Measurements from ENCODE around the gene TXK. TPM values are rescaled to one million over a fixed set of nuclear protein-coding genes. Genes with fewer than 3 reads are reported as not detected.
A peak's percentile ranks its signal among the peaks of the same experiment; 100 is the strongest.

TXK gene
- polyA plus RNA-seq, 3 donors: 2.2 to 4.2 (median 4.1) TPM

DNA sequence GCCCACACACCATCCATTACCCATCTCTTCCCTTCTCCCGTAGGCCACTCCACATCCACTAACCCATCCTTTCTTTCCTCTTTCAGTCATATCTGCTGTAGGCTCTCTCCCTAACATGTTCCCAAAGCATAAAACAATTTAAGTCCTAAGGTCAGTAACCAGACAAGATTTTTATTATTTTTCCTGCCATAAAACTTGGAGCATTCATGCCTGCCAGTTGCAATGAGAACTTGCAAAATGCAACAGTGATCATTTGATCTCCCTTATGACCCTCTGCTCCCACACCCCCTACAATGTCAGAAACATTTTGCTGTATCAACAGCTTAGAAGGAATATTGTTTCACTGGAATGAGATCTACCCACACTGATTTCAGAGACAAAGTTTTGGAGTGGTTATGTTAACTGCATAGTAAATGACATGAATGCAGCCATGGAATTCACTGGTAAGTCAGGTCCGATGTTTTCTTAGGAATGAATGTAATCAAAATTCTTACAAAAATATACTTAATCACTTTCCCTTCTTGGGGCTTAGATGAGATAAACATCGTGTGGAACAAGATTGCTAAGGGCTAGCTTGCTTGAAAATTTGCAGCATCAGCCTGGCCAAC, 111.8 kb downstream of the TXK start:
- DNase-seq: no peak

DNA sequence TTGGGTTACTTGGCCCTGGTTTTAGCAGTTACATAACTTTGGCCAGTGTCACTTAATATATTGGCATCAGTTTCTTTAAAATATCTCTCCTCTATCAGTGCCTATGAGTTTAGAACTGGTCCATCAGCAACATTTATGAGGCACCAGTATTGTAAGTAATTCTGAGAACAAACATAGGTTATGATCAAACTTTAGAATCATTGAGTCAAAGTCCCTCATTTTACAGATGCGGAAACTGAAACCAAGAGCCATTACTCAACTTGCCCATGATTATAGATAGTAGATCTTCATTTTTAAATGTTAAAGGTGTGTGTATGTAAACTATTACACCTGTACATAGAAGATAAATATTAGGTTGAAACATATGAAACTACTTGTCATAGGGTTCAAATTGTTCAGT, 113.0 kb downstream of the TXK start:
- no peak for DNase-seq

DNA sequence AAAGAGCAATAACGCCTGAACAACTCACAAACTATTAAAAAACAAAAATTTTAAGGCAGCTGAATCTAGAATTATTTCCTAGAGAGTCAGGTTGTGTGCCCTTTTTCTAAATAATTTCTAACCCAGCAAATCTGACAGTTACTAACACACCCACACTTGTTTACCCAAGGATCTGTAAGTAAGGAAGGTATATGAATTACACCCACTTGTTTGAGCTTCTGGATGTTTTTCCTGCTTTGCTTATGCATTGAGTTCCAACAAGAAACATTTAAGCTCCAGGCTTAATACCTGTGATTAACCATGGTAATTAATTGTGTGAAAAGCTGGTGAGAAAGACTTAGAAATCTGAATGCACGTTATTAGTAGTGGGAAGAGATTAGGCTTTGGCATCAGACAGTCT, 115.9 kb downstream of the TXK start:
- no peak for DNase-seq

DNA sequence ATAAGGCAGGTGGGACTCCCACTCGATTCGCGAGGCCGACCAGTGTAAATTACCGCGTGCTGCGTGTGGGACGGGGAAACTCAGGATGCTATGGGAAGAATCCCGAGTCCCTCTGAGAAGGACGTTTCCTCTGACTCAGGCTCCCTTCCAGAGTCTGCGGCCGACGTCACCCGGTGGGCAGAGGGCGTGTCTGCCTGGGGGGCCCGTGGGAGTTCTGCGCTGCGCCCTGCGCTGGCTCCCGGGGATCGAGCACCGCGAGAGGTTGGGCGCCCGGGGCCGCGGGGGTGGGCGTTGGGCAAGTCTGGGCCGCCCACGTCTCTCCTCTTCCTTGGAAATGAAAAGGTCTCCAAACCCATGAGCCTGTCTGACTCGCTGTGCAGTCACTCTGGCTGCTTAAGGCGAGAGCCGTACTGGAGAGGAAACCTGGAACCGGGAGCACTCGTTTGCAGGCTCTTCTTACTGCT, 116.9 kb downstream of the TXK start:
- peak; percentile 50 for DNase-seq

Other genes starting within 250 kb of the TXK start
- 10 to 100 TPM; 23.9 to 27.6 (median 25.9) TPM for gene NFXL1, start 219.7 kb downstream of the TXK start, polyA plus RNA-seq (ENCODE audit: insufficient read length in 3 of 3)
- gene CNGA1, start 117.6 kb downstream of the TXK start, polyA plus RNA-seq (ENCODE audit: insufficient read length in 3 of 3): 1 to 10 TPM; 3.3 to 5.9 (median 4.7) TPM
- gene NIPAL1, start 117.5 kb downstream of the TXK start, polyA plus RNA-seq (ENCODE audit: insufficient read length in 3 of 3): 10 to 100 TPM in 2 of 3 donors, 1 to 10 TPM in 1; 9.7 to 13.7 (median 10.5) TPM
- 1 to 10 TPM; 3.3 to 4.8 (median 4.3) TPM for gene TEC, start 135.6 kb upstream of the TXK start, polyA plus RNA-seq (ENCODE audit: insufficient read length in 3 of 3)
- gene SLAIN2, start 207.3 kb upstream of the TXK start, polyA plus RNA-seq (ENCODE audit: insufficient read length in 3 of 3): 10 to 100 TPM; 56.9 to 69.3 (median 59.9) TPM